WTC11 (cell line): ENCODE measurements around the gene DSC3. TPM values are rescaled to one million over a fixed set of nuclear protein-coding genes. Genes with fewer than 3 reads are reported as not detected.

Source experiments
- ATAC-seq: fragments of 200-7000 bp; cut with Tn5 transposase; 2 replicates; pipeline ENCODE4 v1.10.0; 2021; ENCODE audit warnings: mild to moderate bottlenecking, moderate library complexity
- CTCF ChIA-PET: fragments of 300-600 bp; sonication (Branson Sonifier 250); formaldehyde crosslinking; loops from one replicate; lab custom pipeline; 2021; ENCODE audit warnings: antibody characterized with exemption; lab: Charles Lee
- POLR2A ChIA-PET: fragments of 350-600 bp; sonication (Branson Sonifier 250); formaldehyde crosslinking; loops from one replicate; lab custom pipeline; 2021; ENCODE audit warnings: antibody characterized with exemption; lab: Charles Lee
- DNase-seq: peaks from one replicate; pipeline ENCODE4 v3.0.0; 2021; ENCODE audit warnings: low spot score
- H3K27ac Mint-ChIP-seq: 2 replicates; pipeline ENCODE4 v1.8.0; 2021; ENCODE audit warnings: mixed read lengths
- H3K27me3 Mint-ChIP-seq: 2 replicates; pipeline ENCODE4 v1.8.0; 2021; ENCODE audit warnings: low read depth, mild to moderate bottlenecking, moderate library complexity, mixed read lengths
- H3K36me3 Mint-ChIP-seq: 2 replicates; pipeline ENCODE4 v1.8.0; 2021; ENCODE audit warnings: mixed read lengths
- H3K4me1 Mint-ChIP-seq: 2 replicates; pipeline ENCODE4 v1.8.0; 2022; ENCODE audit warnings: mixed read lengths
- H3K4me3 Mint-ChIP-seq: 2 replicates; pipeline ENCODE4 v1.8.0; 2021; ENCODE audit warnings: mild to moderate bottlenecking, moderate library complexity, mixed read lengths
- H3K9me3 Mint-ChIP-seq: 2 replicates; pipeline ENCODE4 v1.8.0; 2021; ENCODE audit warnings: mixed read lengths
- ATF2 ChIP-seq: sonication (generic); formaldehyde crosslinking; IDR thresholded peaks from 2 replicates; pipeline ENCODE4 v1.8.1; 2022; ENCODE audit warnings: low read depth, missing genetic modification reagents, borderline replicate concordance
- CTCF ChIP-seq: fragments of 200-600 bp; IDR thresholded peaks from 2 replicates; pipeline ENCODE4 v1.8.0; 2022; ENCODE audit warnings: antibody characterized with exemption
- ESRRA ChIP-seq: sonication (generic); formaldehyde crosslinking; IDR thresholded peaks from 2 replicates; pipeline ENCODE4 v1.8.1; 2022; ENCODE audit warnings: mild to moderate bottlenecking, missing genetic modification reagents, borderline replicate concordance
- ETV6 ChIP-seq: sonication (generic); formaldehyde crosslinking; IDR thresholded peaks from 2 replicates; pipeline ENCODE4 v1.8.1; 2022; ENCODE audit warnings: mild to moderate bottlenecking, missing genetic modification reagents
- FOXK1 ChIP-seq: sonication (generic); formaldehyde crosslinking; IDR thresholded peaks from 2 replicates; pipeline ENCODE4 v1.8.0; 2022; ENCODE audit warnings: mild to moderate bottlenecking, moderate library complexity, missing genetic modification reagents
- GTF2I ChIP-seq: fragments of 250-450 bp; sonication (Bioruptor Pico); conservative IDR thresholded peaks from 2 replicates; pipeline ENCODE4 v1.4.0; 2021; ENCODE audit warnings: mild to moderate bottlenecking
- HMGA2 ChIP-seq: fragments of 250-450 bp; sonication (Bioruptor Pico); IDR thresholded peaks from 2 replicates; pipeline ENCODE4 v1.4.0; 2021; ENCODE audit warnings: mild to moderate bottlenecking, moderate library complexity
- HMGXB4 ChIP-seq: sonication (generic); formaldehyde crosslinking; IDR thresholded peaks from 2 replicates; pipeline ENCODE4 v1.8.1; 2023; ENCODE audit warnings: mild to moderate bottlenecking, moderate library complexity, missing genetic modification reagents
- IRF2 ChIP-seq: sonication (generic); formaldehyde crosslinking; IDR thresholded peaks from 2 replicates; pipeline ENCODE4 v1.8.0; 2022; ENCODE audit warnings: low read depth, missing genetic modification reagents, borderline replicate concordance
- MLX ChIP-seq: sonication (generic); formaldehyde crosslinking; IDR thresholded peaks from 2 replicates; pipeline ENCODE4 v1.8.1; 2023; ENCODE audit warnings: mild to moderate bottlenecking, missing genetic modification reagents, moderate library complexity
- MXD4 ChIP-seq: fragments of 250-450 bp; sonication (Bioruptor Pico); IDR thresholded peaks from 2 replicates; pipeline ENCODE4 v1.8.0; 2021; ENCODE audit warnings: mild to moderate bottlenecking, moderate library complexity, borderline replicate concordance
- NFE2L1 ChIP-seq: sonication (generic); formaldehyde crosslinking; IDR thresholded peaks from 2 replicates; pipeline ENCODE4 v1.8.1; 2023; ENCODE audit warnings: missing genetic modification reagents
- NFYB ChIP-seq: sonication (generic); formaldehyde crosslinking; conservative IDR thresholded peaks from 2 replicates; pipeline ENCODE4 v1.8.0; 2022; ENCODE audit warnings: low read depth, missing genetic modification reagents
- NR2C2 ChIP-seq: sonication (generic); formaldehyde crosslinking; IDR thresholded peaks from 2 replicates; pipeline ENCODE4 v1.8.0; 2022; ENCODE audit warnings: mild to moderate bottlenecking, missing genetic modification reagents
- SP1 ChIP-seq: sonication (generic); formaldehyde crosslinking; conservative IDR thresholded peaks from 2 replicates; pipeline ENCODE4 v1.8.1; 2022; ENCODE audit warnings: missing genetic modification reagents
- ZBTB43 ChIP-seq: sonication (generic); formaldehyde crosslinking; IDR thresholded peaks from 2 replicates; pipeline ENCODE4 v1.8.1; 2023; ENCODE audit warnings: mild to moderate bottlenecking, missing genetic modification reagents
- ZNF138 ChIP-seq: sonication (generic); formaldehyde crosslinking; conservative IDR thresholded peaks from 2 replicates; pipeline ENCODE4 v1.8.1; 2022; ENCODE audit warnings: mild to moderate bottlenecking, moderate library complexity, missing genetic modification reagents
- ZNF219 ChIP-seq: sonication (generic); formaldehyde crosslinking; IDR thresholded peaks from 2 replicates; pipeline ENCODE4 v1.8.0; 2023; ENCODE audit warnings: missing genetic modification reagents, mild to moderate bottlenecking, borderline replicate concordance
- ZNF232 ChIP-seq: sonication (generic); formaldehyde crosslinking; IDR thresholded peaks from 2 replicates; pipeline ENCODE4 v1.8.0; 2022; ENCODE audit warnings: mild to moderate bottlenecking, missing genetic modification reagents
- ZNF263 ChIP-seq: sonication (generic); formaldehyde crosslinking; IDR thresholded peaks from 2 replicates; pipeline ENCODE4 v1.8.1; 2022; ENCODE audit warnings: low read depth, mild to moderate bottlenecking, moderate library complexity, missing genetic modification reagents
- ZNF317 ChIP-seq: sonication (generic); formaldehyde crosslinking; IDR thresholded peaks from 2 replicates; pipeline ENCODE4 v1.8.1; 2023; ENCODE audit warnings: low read depth, mild to moderate bottlenecking, moderate library complexity, missing genetic modification reagents, borderline replicate concordance
- ZNF671 ChIP-seq: fragments of 250-450 bp; sonication (Bioruptor Pico); IDR thresholded peaks from 2 replicates; pipeline ENCODE4 v1.8.0; 2021; ENCODE audit warnings: mild to moderate bottlenecking
- total RNA-seq: library from RNA; stranded (reverse); gene quantifications from 3 replicates; pipeline ENCODE4 v1.2.3, GENCODE V29; 2021

DSC3 gene
- total RNA-seq, 1 experiment from 2014 or later = 2.6 TPM

GRCh38 chr18:31010601-31011000, 31.9 kb downstream of the DSC3 start:
- H3K9me3 Mint-ChIP-seq = no peaks in the 10 kb centered on the region
- DNase-seq (no peak), ATAC-seq (no peak)
- no peak overlapping the region for H3K27ac Mint-ChIP-seq
- ChIA-PET CTCF (no interaction called here), POLR2A (no interaction called here)
- no peaks in the 10 kb centered on the region for H3K4me1 Mint-ChIP-seq
- H3K36me3 Mint-ChIP-seq = no peaks in the 10 kb centered on the region
- TF ChIP-seq HMGXB4 (CRISPR knock-in tag) (no peak), SP1 (no peak), ZNF263 (CRISPR knock-in tag) (no peak), ZNF671 (CRISPR knock-in tag) (no peak)
- no peak overlapping the region for H3K4me3 Mint-ChIP-seq
- H3K27me3 Mint-ChIP-seq = no peaks in the 10 kb centered on the region

- CTCF ChIA-PET = interaction anchor here (0.8 to 1.4 kb wide), 3 partner anchors 12 to 556 kb away, joined by 3 to 4 read pairs (median 3); no protein-coding TSS in a partner anchor
- Mint-ChIP-seq H3K4me1 (peaks cover 14% of the 10 kb centered on the region), H3K9me3 (no peaks in the 10 kb centered on the region), H3K27me3 (no peaks in the 10 kb centered on the region), H3K4me3 (no peak overlapping the region), H3K27ac (no peak overlapping the region), H3K36me3 (no peaks in the 10 kb centered on the region)
- TF ChIP-seq ZBTB43 (CRISPR knock-in tag) (no peak), ZNF138 (CRISPR knock-in tag) (no peak), CTCF (no peak), ZNF232 (CRISPR knock-in tag) (no peak), FOXK1 (CRISPR knock-in tag) (no peak), NFE2L1 (CRISPR knock-in tag) (no peak), ZNF671 (CRISPR knock-in tag) (no peak), ETV6 (CRISPR knock-in tag) (no peak), NR2C2 (CRISPR knock-in tag) (no peak), GTF2I (CRISPR knock-in tag) (no peak), MLX (CRISPR knock-in tag) (no peak), MXD4 (CRISPR knock-in tag) (no peak), NFYB (no peak)
- POLR2A ChIA-PET = no interaction called here
- DNase-seq (no peak), ATAC-seq (peak; percentile 60)
Measured at GRCh38 chr18:30999887-31000628, 42.5 kb downstream of the DSC3 start.

- H3K27ac Mint-ChIP-seq = no peak overlapping the region
- H3K36me3 Mint-ChIP-seq = no peaks in the 10 kb centered on the region
- no peak for ATAC-seq
- no peaks in the 10 kb centered on the region for H3K9me3 Mint-ChIP-seq
- no peak for DNase-seq
- peaks cover 14% of the 10 kb centered on the region for H3K4me1 Mint-ChIP-seq
- ChIA-PET CTCF (interaction anchor here (0.8 to 1.4 kb wide), 2 partner anchors 13 to 30 kb away, joined by 3 to 4 read pairs; no protein-coding TSS in a partner anchor), POLR2A (no interaction called here)
- no peaks in the 10 kb centered on the region for H3K27me3 Mint-ChIP-seq
- no peak overlapping the region for H3K4me3 Mint-ChIP-seq
- no peak for TF ChIP-seq IRF2 (CRISPR knock-in tag)
- TF ChIP-seq ATF2 (CRISPR knock-in tag) = no peak
- TF ChIP-seq HMGA2 (CRISPR knock-in tag) = no peak
- TF ChIP-seq ZNF317 (CRISPR knock-in tag) = no peak
- no peak for TF ChIP-seq HMGXB4 (CRISPR knock-in tag)
- no peak for TF ChIP-seq ZNF219 (CRISPR knock-in tag)
- TF ChIP-seq NFYB = no peak
- no peak for TF ChIP-seq ESRRA
Measured at GRCh38 chr18:30999186-30999585, 43.4 kb downstream of the DSC3 start.
